ENCODE data around the gene EXOSC5.

DNA sequence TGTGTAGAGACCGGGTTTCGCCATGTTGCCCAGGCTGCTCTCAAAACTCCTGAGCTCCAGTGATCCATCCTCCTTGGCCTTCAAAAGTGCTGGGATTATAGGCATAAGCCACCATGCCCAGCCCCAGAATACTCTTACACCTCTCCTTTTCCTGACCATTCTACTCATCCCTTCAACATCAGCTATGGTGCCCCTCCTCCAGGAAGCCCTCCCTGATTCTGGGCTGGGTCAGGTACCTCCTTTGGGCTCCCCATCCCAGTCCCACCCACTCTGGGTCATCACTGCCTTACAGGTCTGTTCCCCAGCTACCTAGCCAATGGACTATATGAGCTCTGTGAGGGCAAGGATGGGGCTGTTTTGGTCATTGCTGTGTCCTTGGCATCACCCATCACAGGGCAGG lies 53.0 kb downstream of the EXOSC5 start:
- TF ChIP-seq POLR2A (IDR thresholded peaks at IDR 0.05), result no peak
- TF ChIP-seq CTCF (IDR thresholded peaks at IDR 0.05), result no peak
